ENCODE measurements around the gene PRPF38A. TPM values are rescaled to one million over a fixed set of nuclear protein-coding genes. Genes with fewer than 3 reads are reported as not detected.
"Not testable (repeated sequence)": the region's sequence is repeated elsewhere in the genome, so short reads cannot be mapped to it uniquely, and the experiment has no call there.

PRPF38A gene
- total RNA-seq, 3 donors from 2014 or later (not counting 1 experiment from before 2014, with no cell fraction given), result 73.9 to 97.2 (median 95.4) TPM

DNA sequence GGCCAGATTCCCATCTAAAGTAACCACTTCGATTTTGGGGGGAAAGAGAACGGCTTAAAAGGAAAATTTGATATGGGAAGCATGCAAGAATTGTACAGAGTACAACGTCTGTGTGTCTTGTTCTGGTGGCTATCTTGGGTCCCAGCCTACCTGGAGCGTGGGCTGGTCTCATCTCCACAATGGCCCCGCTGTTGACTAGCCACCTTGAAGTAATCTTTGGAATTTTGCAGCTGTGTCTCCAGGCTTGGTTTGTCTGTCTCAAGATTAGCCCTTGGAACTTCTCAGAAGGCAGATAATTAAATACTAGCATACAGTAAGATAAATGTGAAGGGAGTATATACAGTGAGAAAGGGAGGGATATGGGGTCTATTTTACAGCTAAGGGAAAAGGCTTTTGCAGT, 37.1 kb upstream of the PRPF38A start:
- peaks cover 15 to 32% of the 10 kb centered on the region in 2 donors for H3K4me1 Mint-ChIP-seq
- TF ChIP-seq, protein P1, sequence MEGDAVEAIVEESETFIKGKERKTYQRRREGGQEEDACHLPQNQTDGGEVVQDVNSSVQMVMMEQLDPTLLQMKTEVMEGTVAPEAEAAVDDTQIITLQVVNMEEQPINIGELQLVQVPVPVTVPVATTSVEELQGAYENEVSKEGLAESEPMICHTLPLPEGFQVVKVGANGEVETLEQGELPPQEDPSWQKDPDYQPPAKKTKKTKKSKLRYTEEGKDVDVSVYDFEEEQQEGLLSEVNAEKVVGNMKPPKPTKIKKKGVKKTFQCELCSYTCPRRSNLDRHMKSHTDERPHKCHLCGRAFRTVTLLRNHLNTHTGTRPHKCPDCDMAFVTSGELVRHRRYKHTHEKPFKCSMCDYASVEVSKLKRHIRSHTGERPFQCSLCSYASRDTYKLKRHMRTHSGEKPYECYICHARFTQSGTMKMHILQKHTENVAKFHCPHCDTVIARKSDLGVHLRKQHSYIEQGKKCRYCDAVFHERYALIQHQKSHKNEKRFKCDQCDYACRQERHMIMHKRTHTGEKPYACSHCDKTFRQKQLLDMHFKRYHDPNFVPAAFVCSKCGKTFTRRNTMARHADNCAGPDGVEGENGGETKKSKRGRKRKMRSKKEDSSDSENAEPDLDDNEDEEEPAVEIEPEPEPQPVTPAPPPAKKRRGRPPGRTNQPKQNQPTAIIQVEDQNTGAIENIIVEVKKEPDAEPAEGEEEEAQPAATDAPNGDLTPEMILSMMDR (IDR thresholded peaks at IDR 0.05), result no peak
- Histone ChIP-seq H3K4me3 (ENCODE audit: low read length) (no peak overlapping the region), H3K4me1 (ENCODE audit: control insufficient read depth, insufficient read depth, low read length) (peaks cover 30% of the 10 kb centered on the region), H3K36me3 (ENCODE audit: control insufficient read depth, insufficient read depth, low read length) (peaks cover 10% of the 10 kb centered on the region), H3K27me3 (ENCODE audit: control insufficient read depth, insufficient read depth, low read length) (no peaks in the 10 kb centered on the region), H3K9me3 (ENCODE audit: control insufficient read depth, insufficient read depth, low read length) (no peaks in the 10 kb centered on the region), H3K27ac (ENCODE audit: low read length) (no peak overlapping the region)
- intact Hi-C loops (cut with micrococcal nuclease), result loop anchor here (5.0 kb wide), 1 partner anchor 335 kb away; the partner anchor contains the start of gene KTI12
- H3K4me3 Mint-ChIP-seq, result peak overlapping the region; percentile 85
- no peak overlapping the region for H3K27ac Mint-ChIP-seq
- no peak for DNase-seq
- ATAC-seq, result no peak
- 96% methylated on average over 5 of the region's 5 CpGs for WGBS (ENCODE audit: insufficient coverage)
- H3K9me3 Mint-ChIP-seq, result no peaks in the 10 kb centered on the region
- H3K27me3 Mint-ChIP-seq (ENCODE audit: low read depth in 2 of 2), result peaks cover 0 to 4% of the 10 kb centered on the region in 2 donors
- H3K36me3 Mint-ChIP-seq, result no peaks in the 10 kb centered on the region

DNA sequence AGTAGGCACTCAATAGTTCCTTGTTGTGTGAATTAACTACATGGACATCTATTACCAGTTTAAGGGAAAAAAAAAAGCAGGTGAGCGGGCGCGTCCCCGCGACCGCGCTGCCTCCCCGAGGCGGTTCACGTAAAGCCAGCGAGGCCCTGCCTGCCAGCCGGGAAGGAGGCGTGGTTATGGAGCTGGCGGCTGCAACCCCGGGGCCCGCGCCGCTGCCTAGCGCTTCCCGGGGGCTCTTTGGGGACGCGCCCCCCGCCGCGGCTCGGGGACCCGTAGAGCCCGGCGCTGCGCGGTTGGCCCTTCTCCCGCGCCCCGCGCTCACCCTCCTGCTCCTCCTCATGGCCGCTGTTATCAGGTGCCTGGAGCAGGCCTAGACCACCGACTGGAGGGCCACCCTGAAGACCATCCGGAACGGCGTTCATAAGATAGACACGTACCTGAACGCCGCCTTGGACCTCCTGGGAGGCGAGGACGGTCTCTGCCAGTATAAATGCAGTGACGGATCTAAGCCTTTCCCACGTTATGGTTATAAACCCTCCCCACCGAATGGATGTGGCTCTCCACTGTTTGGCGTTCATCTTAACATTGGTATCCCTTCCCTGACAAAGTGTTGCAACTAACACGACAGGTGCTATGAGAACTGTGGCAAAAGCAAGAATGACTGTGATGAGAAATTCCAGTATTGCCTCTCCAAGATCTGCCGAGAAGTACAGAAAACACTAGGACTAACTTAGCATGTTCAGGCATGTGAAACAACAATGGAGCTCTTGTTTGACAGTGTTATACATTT, 35.8 kb upstream of the PRPF38A start:
- Histone ChIP-seq H3K4me3 (ENCODE audit: low read length) (no peak overlapping the region), H3K4me1 (ENCODE audit: control insufficient read depth, insufficient read depth, low read length) (peaks cover 30% of the 10 kb centered on the region), H3K27me3 (ENCODE audit: control insufficient read depth, insufficient read depth, low read length) (no peaks in the 10 kb centered on the region), H3K27ac (ENCODE audit: low read length) (no peak overlapping the region), H3K36me3 (ENCODE audit: control insufficient read depth, insufficient read depth, low read length) (peaks cover 4% of the 10 kb centered on the region), H3K9me3 (ENCODE audit: control insufficient read depth, insufficient read depth, low read length) (no peaks in the 10 kb centered on the region)
- intact Hi-C loops (cut with micrococcal nuclease), result loop anchor here (5.0 kb wide), 1 partner anchor 336 kb away; the partner anchor contains the start of gene KTI12
- Mint-ChIP-seq H3K36me3 (no peaks in the 10 kb centered on the region), H3K4me1 (peaks cover 15 to 25% of the 10 kb centered on the region in 2 donors), H3K9me3 (no peaks in the 10 kb centered on the region), H3K27ac (no peak overlapping the region), H3K27me3 (ENCODE audit: low read depth in 2 of 2) (peaks cover 0 to 4% of the 10 kb centered on the region in 2 donors), H3K4me3 (peak overlapping the region; percentile 42)
- TF ChIP-seq, protein P1 (IDR thresholded peaks at IDR 0.05), result no peak
- DNase-seq, result peak in 1 of 2 donors; percentile 80
- WGBS (ENCODE audit: insufficient coverage), result 13% methylated on average over 51 of the region's 51 CpGs
- ATAC-seq, result no peak

DNA sequence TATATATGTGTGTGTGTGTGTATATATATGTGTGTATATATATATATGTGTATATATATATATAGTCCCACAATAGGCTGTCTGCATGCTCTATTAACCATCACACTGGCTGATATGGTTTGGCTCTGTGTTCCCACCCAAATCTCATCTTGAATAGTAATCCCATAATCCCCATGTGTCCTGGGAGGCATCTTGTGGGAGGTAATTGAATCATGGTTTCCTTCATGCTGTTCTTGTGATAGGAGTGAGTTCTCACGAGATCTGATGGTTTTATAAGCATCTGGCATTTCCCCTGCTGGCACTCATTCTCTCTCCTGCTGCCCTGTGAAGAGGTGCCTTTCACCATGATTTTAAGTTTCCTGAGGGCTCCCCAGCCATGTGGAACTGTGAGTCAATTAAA, 34.6 kb upstream of the PRPF38A start:
- H3K27ac ChIP-seq (ENCODE audit: low read length); H3K27me3 Mint-ChIP-seq (ENCODE audit: low read depth in 2 of 2); H3K36me3 ChIP-seq (ENCODE audit: control insufficient read depth, insufficient read depth, low read length); H3K4me3 Mint-ChIP-seq; H3K36me3 Mint-ChIP-seq; H3K27me3 ChIP-seq (ENCODE audit: control insufficient read depth, insufficient read depth, low read length); ATAC-seq; H3K4me3 ChIP-seq (ENCODE audit: low read length); H3K27ac Mint-ChIP-seq; H3K9me3 Mint-ChIP-seq; H3K9me3 ChIP-seq (ENCODE audit: control insufficient read depth, insufficient read depth, low read length); DNase-seq: not testable (repeated sequence)
- WGBS (ENCODE audit: insufficient coverage), result 100% methylated on average over 1 of the region's 1 CpG
- intact Hi-C loops (cut with micrococcal nuclease), result loop anchor here (5.0 kb wide), 1 partner anchor 338 kb away; the partner anchor contains the start of gene KTI12
- H3K4me1 Mint-ChIP-seq, result peaks cover 15 to 16% of the 10 kb centered on the region in 2 donors
- peaks cover 20% of the 10 kb centered on the region for H3K4me1 ChIP-seq (ENCODE audit: control insufficient read depth, insufficient read depth, low read length)

DNA sequence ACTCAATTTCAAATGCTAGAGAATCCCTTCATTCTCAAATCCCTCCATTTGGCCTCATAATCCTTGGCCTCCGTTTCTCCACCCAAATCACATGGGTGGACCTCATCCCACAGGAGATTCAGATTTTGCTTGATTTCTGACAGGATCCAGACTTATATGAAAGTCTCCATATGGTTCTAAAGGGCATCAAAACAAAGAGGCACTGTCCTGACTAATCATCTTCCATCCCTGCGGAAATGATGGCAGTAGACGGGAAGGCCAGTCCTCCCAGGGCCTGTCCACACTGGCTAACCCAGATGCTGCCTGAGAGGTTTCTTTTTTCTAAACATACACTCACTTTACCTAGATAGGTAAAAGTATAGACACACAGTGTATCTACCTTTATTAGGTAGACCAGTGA, 19.0 kb upstream of the PRPF38A start:
- WGBS (ENCODE audit: insufficient coverage), result 100% methylated on average over 3 of the region's 3 CpGs
- ATAC-seq (no peak), DNase-seq (no peak)
- no peaks in the 10 kb centered on the region for H3K9me3 ChIP-seq (ENCODE audit: control insufficient read depth, insufficient read depth, low read length)
- no peaks in the 10 kb centered on the region for H3K27me3 ChIP-seq (ENCODE audit: control insufficient read depth, insufficient read depth, low read length)
- Mint-ChIP-seq H3K27me3 (ENCODE audit: low read depth in 2 of 2) (no peaks in the 10 kb centered on the region), H3K4me3 (no peak overlapping the region), H3K27ac (no peak overlapping the region), H3K4me1 (no peaks in the 10 kb centered on the region), H3K36me3 (no peaks in the 10 kb centered on the region), H3K9me3 (no peaks in the 10 kb centered on the region)
- no peaks in the 10 kb centered on the region for H3K36me3 ChIP-seq (ENCODE audit: control insufficient read depth, insufficient read depth, low read length)
- intact Hi-C loops (cut with micrococcal nuclease), result no loop called here
- no peak overlapping the region for H3K4me3 ChIP-seq (ENCODE audit: low read length)
- TF ChIP-seq, protein P1 (IDR thresholded peaks at IDR 0.05), result no peak
- no peaks in the 10 kb centered on the region for H3K4me1 ChIP-seq (ENCODE audit: control insufficient read depth, insufficient read depth, low read length)
- H3K27ac ChIP-seq (ENCODE audit: low read length), result no peak overlapping the region
